GM23338 (cell line): ENCODE results near the gene NECAB3. TPM values are rescaled to one million over a fixed set of nuclear protein-coding genes. Genes with fewer than 3 reads are reported as not detected.

Source experiments
- ATAC-seq: fragments of 200-7000 bp; cut with Tn5 transposase; 3 replicates; pipeline ENCODE4 v1.9.1; 2020
- DNase-seq: peaks from one replicate; pipeline ENCODE4 v3.0.0-alpha.2; 2015; ENCODE audit warnings: low spot score
- H2AFZ ChIP-seq: fragments of 200-600 bp; sonication (generic); 2 replicates; pipeline ENCODE4 v1.8.0; 2016; ENCODE audit warnings: antibody characterized with exemption, mild to moderate bottlenecking, moderate library complexity
- H3F3A ChIP-seq: fragments of 200-600 bp; sonication (generic); replicated peaks from 2 replicates; pipeline ENCODE4 v1.8.0; 2017; ENCODE audit warnings: antibody characterized with exemption, mixed run types, low read depth
- H3K27ac ChIP-seq: fragments of 200-600 bp; sonication (generic); 2 replicates; pipeline ENCODE4 v1.6.1; 2016; ENCODE audit warnings: low read depth
- H3K27me3 ChIP-seq: fragments of 200-600 bp; sonication (generic); 2 replicates; pipeline ENCODE4 v1.8.0; 2016; ENCODE audit warnings: mild to moderate bottlenecking, mixed run types, moderate library complexity; ENCODE audit not compliant: insufficient read depth
- H3K36me3 ChIP-seq: fragments of 200-600 bp; sonication (generic); 2 replicates; pipeline ENCODE4 v1.8.0; 2016; ENCODE audit warnings: mild to moderate bottlenecking; ENCODE audit not compliant: insufficient read depth
- H3K4me1 ChIP-seq: fragments of 200-600 bp; sonication (generic); 2 replicates; pipeline ENCODE4 v1.8.0; 2016; ENCODE audit warnings: mild to moderate bottlenecking, moderate library complexity; ENCODE audit not compliant: insufficient read depth
- H3K4me2 ChIP-seq: fragments of 200-600 bp; sonication (generic); 2 replicates; pipeline ENCODE4 v1.7.1; 2017; ENCODE audit warnings: mixed run types
- H3K4me3 ChIP-seq: fragments of 200-600 bp; sonication (generic); 2 replicates; pipeline ENCODE4 v1.6.1; 2016; ENCODE audit warnings: mixed run types
- H3K79me2 ChIP-seq: fragments of 200-600 bp; sonication (generic); replicated peaks from 2 replicates; pipeline ENCODE4 v1.8.0; 2017; ENCODE audit warnings: mild to moderate bottlenecking; ENCODE audit not compliant: insufficient read depth
- H3K9me2 ChIP-seq: fragments of 200-600 bp; sonication (generic); 2 replicates; pipeline ENCODE4 v1.8.0; 2017; ENCODE audit not compliant: insufficient read depth
- H4K20me1 ChIP-seq: fragments of 200-600 bp; sonication (generic); replicated peaks from 2 replicates; pipeline ENCODE4 v1.8.0; 2017; ENCODE audit warnings: mild to moderate bottlenecking; ENCODE audit not compliant: insufficient read depth
- H3K27ac Mint-ChIP-seq: 2 replicates; pipeline ENCODE4 v1.8.0; 2020; ENCODE audit warnings: inconsistent platforms, mild to moderate bottlenecking, moderate library complexity, mixed read lengths
- H3K27me3 Mint-ChIP-seq: 3 replicates; pipeline ENCODE4 v1.8.0; 2022; ENCODE audit warnings: low read depth, mild to moderate bottlenecking, moderate library complexity, mixed read lengths, inconsistent platforms; ENCODE audit not compliant: insufficient read depth, poor library complexity
- H3K36me3 Mint-ChIP-seq: 3 replicates; pipeline ENCODE4 v1.8.0; 2021; ENCODE audit warnings: low read depth, mild to moderate bottlenecking, inconsistent platforms, moderate library complexity, mixed read lengths
- H3K4me1 Mint-ChIP-seq: 3 replicates; pipeline ENCODE4 v1.8.0; 2020; ENCODE audit warnings: mild to moderate bottlenecking, inconsistent platforms, mixed read lengths
- H3K4me3 Mint-ChIP-seq: 3 replicates; pipeline ENCODE4 v1.8.0; 2021; ENCODE audit warnings: moderate library complexity, mild to moderate bottlenecking, inconsistent platforms, mixed read lengths
- H3K9me3 Mint-ChIP-seq: 3 replicates; pipeline ENCODE4 v1.8.0; 2020; ENCODE audit warnings: moderate library complexity, mild to moderate bottlenecking, inconsistent platforms, mixed read lengths
- CREB1 ChIP-seq: fragments of 250-450 bp; sonication (Bioruptor Pico); IDR thresholded peaks from 2 replicates; pipeline ENCODE4 v1.5.0; 2020; ENCODE audit warnings: low read depth, mild to moderate bottlenecking, moderate library complexity
- EZH2 ChIP-seq: fragments of 200-600 bp; sonication (generic); IDR thresholded peaks from one replicate; pipeline ENCODE4 v1.8.0; 2017; ENCODE audit warnings: antibody characterized with exemption, mild to moderate bottlenecking, low read depth; ENCODE audit not compliant: unreplicated experiment
- EZH2phosphoT487 ChIP-seq: fragments of 200-600 bp; sonication (generic); IDR thresholded peaks from one replicate; pipeline ENCODE4 v1.8.1; 2018; ENCODE audit warnings: antibody characterized with exemption; ENCODE audit not compliant: unreplicated experiment
- NANOG ChIP-seq: IDR thresholded peaks from 2 replicates; pipeline ENCODE4 v1.6.1; 2016; ENCODE audit warnings: antibody characterized with exemption, borderline replicate concordance
- POLR2AphosphoS5 ChIP-seq: IDR thresholded peaks from 2 replicates; pipeline ENCODE4 v1.6.1; 2016; ENCODE audit warnings: antibody characterized with exemption, low read depth
- STAT1 ChIP-seq: IDR thresholded peaks from one replicate; pipeline ENCODE4 v1.6.1; 2016; ENCODE audit warnings: antibody characterized with exemption; ENCODE audit not compliant: unreplicated experiment
- ZNF114 ChIP-seq: fragments of 250-450 bp; sonication (Bioruptor Pico); IDR thresholded peaks from 2 replicates; pipeline ENCODE4 v1.5.0; 2020; ENCODE audit warnings: mild to moderate bottlenecking, moderate library complexity
- ZNF331 ChIP-seq: fragments of 250-450 bp; sonication (Bioruptor Pico); IDR thresholded peaks from 2 replicates; pipeline ENCODE4 v1.5.0; 2020; ENCODE audit warnings: low read depth, mild to moderate bottlenecking, moderate library complexity
- polyA plus RNA-seq: library from polyadenylated mRNA; unstranded; fragments of >200 nt; fragmentation: Nextera tagmentation; extraction: Ambion mirVana; gene quantifications from 2 replicates; pipeline ENCODE4 v1.2.1, GENCODE V29; 2016
- total RNA-seq: library from RNA; depleted of rRNA; stranded (reverse); fragments of >200 nt; shearing (Covaris generic); gene quantifications from 2 replicates; pipeline ENCODE4 v1.2.3, GENCODE V29; 2014
- TF ChIP-seq, protein P1 (sequence below): IDR thresholded peaks from one replicate; pipeline ENCODE4 v1.6.1; 2018; ENCODE audit warnings: antibody characterized with exemption; ENCODE audit not compliant: unreplicated experiment
- TF ChIP-seq, protein P2 (sequence below), 2 experiments: fragments of 200-600 bp in 1 of 2; sonication (generic) in 1 of 2; conservative IDR thresholded peaks; 2 replicates each; pipeline versions ENCODE4 v1.5.1 to v1.6.1; 2016 to 2017; ENCODE audit warnings: antibody characterized with exemption in 2 of 2, low read depth in 2 of 2, mild to moderate bottlenecking in 2 of 2, moderate library complexity in 1 of 2
- TF ChIP-seq, protein P3 (sequence below): IDR thresholded peaks from 2 replicates; pipeline ENCODE4 v1.6.1; 2016; ENCODE audit warnings: antibody characterized with exemption
- TF ChIP-seq, protein P4 (sequence below): fragments of 250-450 bp; sonication (Bioruptor Pico); IDR thresholded peaks from 2 replicates; pipeline ENCODE4 v1.5.0; 2020; ENCODE audit warnings: mild to moderate bottlenecking, moderate library complexity

Gene NECAB3
- total and polyA plus RNA-seq, 2 experiments from 2014 or later: 8.5 to 28.4 TPM

DNA sequence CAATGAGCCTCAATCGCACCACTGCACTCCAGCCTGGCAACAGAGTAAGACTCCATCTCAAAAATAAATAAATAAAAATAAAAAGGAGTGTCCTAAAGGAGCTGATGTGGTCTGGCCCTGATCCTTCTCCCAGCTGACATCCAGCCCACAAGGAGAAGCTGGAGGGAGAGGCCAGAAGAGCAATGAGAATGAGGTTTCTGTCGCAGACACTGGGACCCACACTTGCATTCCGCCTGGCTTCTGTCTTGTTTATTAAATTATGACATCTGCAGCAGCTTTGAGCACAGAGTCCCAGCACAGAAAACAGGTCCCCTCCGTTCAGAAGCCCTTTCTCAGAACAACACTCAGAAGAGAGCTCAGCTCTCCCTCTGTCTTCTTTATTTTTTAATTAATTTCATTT is 22.2 kb upstream of the NECAB3 start (continued):
- TF ChIP-seq, protein P1, sequence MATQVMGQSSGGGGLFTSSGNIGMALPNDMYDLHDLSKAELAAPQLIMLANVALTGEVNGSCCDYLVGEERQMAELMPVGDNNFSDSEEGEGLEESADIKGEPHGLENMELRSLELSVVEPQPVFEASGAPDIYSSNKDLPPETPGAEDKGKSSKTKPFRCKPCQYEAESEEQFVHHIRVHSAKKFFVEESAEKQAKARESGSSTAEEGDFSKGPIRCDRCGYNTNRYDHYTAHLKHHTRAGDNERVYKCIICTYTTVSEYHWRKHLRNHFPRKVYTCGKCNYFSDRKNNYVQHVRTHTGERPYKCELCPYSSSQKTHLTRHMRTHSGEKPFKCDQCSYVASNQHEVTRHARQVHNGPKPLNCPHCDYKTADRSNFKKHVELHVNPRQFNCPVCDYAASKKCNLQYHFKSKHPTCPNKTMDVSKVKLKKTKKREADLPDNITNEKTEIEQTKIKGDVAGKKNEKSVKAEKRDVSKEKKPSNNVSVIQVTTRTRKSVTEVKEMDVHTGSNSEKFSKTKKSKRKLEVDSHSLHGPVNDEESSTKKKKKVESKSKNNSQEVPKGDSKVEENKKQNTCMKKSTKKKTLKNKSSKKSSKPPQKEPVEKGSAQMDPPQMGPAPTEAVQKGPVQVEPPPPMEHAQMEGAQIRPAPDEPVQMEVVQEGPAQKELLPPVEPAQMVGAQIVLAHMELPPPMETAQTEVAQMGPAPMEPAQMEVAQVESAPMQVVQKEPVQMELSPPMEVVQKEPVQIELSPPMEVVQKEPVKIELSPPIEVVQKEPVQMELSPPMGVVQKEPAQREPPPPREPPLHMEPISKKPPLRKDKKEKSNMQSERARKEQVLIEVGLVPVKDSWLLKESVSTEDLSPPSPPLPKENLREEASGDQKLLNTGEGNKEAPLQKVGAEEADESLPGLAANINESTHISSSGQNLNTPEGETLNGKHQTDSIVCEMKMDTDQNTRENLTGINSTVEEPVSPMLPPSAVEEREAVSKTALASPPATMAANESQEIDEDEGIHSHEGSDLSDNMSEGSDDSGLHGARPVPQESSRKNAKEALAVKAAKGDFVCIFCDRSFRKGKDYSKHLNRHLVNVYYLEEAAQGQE: no peak
- TF ChIP-seq, protein P2, sequence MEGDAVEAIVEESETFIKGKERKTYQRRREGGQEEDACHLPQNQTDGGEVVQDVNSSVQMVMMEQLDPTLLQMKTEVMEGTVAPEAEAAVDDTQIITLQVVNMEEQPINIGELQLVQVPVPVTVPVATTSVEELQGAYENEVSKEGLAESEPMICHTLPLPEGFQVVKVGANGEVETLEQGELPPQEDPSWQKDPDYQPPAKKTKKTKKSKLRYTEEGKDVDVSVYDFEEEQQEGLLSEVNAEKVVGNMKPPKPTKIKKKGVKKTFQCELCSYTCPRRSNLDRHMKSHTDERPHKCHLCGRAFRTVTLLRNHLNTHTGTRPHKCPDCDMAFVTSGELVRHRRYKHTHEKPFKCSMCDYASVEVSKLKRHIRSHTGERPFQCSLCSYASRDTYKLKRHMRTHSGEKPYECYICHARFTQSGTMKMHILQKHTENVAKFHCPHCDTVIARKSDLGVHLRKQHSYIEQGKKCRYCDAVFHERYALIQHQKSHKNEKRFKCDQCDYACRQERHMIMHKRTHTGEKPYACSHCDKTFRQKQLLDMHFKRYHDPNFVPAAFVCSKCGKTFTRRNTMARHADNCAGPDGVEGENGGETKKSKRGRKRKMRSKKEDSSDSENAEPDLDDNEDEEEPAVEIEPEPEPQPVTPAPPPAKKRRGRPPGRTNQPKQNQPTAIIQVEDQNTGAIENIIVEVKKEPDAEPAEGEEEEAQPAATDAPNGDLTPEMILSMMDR (conservative IDR thresholded peaks at IDR 0.05; ENCODE audit: low read depth in 2 of 2): no peak
- TF ChIP-seq NANOG (no peak), EZH2 (no peak), STAT1 (no peak), ZNF331 (CRISPR knock-in tag) (no peak), POLR2AphosphoS5 (no peak), CREB1 (no peak), EZH2phosphoT487 (no peak)
- TF ChIP-seq, protein P3, sequence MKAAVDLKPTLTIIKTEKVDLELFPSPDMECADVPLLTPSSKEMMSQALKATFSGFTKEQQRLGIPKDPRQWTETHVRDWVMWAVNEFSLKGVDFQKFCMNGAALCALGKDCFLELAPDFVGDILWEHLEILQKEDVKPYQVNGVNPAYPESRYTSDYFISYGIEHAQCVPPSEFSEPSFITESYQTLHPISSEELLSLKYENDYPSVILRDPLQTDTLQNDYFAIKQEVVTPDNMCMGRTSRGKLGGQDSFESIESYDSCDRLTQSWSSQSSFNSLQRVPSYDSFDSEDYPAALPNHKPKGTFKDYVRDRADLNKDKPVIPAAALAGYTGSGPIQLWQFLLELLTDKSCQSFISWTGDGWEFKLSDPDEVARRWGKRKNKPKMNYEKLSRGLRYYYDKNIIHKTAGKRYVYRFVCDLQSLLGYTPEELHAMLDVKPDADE: no peak

DNA sequence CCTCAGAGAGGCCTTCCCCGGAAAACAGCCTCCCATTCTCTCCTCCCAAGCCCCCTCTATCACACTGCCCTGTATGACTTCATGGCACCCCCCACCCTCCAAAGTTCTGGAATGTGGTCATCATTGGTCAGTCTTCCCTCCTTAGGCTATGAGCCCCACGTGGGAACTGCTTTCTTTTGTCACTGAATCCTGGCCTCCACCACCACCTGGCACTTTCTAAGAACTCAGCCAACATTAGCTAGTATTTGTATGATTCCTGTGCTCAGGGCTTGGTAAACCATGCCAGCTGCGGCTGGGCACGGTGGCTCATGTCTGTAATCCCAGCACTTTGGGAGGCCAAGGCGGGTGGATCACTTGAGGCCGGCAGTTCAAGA is 20.4 kb upstream of the NECAB3 start:
- Histone ChIP-seq H4K20me1 (no peaks in the 10 kb centered on the region), H3K79me2 (no peaks in the 10 kb centered on the region), H3K4me1 (peaks cover 7% of the 10 kb centered on the region), H3F3A (no peaks in the 10 kb centered on the region), H3K27me3 (no peaks in the 10 kb centered on the region), H2AFZ (peak overlapping the region; percentile 80), H3K9me2 (no peaks in the 10 kb centered on the region), H3K4me3 (no peak overlapping the region), H3K27ac (no peak overlapping the region), H3K4me2 (no peak overlapping the region), H3K36me3 (no peaks in the 10 kb centered on the region)
- H3K27ac Mint-ChIP-seq: peak overlapping the region; percentile 2; the same call in 1 of the 2 replicates
- H3K27me3 Mint-ChIP-seq: peaks cover 15% of the 10 kb centered on the region
- DNase-seq (no peak), ATAC-seq (no peak)
- H3K4me3 Mint-ChIP-seq: no peak overlapping the region
- H3K9me3 Mint-ChIP-seq: peaks cover 21% of the 10 kb centered on the region
- peaks cover 18% of the 10 kb centered on the region for H3K4me1 Mint-ChIP-seq
- H3K36me3 Mint-ChIP-seq: peaks cover 10% of the 10 kb centered on the region
- TF ChIP-seq, protein P4, sequence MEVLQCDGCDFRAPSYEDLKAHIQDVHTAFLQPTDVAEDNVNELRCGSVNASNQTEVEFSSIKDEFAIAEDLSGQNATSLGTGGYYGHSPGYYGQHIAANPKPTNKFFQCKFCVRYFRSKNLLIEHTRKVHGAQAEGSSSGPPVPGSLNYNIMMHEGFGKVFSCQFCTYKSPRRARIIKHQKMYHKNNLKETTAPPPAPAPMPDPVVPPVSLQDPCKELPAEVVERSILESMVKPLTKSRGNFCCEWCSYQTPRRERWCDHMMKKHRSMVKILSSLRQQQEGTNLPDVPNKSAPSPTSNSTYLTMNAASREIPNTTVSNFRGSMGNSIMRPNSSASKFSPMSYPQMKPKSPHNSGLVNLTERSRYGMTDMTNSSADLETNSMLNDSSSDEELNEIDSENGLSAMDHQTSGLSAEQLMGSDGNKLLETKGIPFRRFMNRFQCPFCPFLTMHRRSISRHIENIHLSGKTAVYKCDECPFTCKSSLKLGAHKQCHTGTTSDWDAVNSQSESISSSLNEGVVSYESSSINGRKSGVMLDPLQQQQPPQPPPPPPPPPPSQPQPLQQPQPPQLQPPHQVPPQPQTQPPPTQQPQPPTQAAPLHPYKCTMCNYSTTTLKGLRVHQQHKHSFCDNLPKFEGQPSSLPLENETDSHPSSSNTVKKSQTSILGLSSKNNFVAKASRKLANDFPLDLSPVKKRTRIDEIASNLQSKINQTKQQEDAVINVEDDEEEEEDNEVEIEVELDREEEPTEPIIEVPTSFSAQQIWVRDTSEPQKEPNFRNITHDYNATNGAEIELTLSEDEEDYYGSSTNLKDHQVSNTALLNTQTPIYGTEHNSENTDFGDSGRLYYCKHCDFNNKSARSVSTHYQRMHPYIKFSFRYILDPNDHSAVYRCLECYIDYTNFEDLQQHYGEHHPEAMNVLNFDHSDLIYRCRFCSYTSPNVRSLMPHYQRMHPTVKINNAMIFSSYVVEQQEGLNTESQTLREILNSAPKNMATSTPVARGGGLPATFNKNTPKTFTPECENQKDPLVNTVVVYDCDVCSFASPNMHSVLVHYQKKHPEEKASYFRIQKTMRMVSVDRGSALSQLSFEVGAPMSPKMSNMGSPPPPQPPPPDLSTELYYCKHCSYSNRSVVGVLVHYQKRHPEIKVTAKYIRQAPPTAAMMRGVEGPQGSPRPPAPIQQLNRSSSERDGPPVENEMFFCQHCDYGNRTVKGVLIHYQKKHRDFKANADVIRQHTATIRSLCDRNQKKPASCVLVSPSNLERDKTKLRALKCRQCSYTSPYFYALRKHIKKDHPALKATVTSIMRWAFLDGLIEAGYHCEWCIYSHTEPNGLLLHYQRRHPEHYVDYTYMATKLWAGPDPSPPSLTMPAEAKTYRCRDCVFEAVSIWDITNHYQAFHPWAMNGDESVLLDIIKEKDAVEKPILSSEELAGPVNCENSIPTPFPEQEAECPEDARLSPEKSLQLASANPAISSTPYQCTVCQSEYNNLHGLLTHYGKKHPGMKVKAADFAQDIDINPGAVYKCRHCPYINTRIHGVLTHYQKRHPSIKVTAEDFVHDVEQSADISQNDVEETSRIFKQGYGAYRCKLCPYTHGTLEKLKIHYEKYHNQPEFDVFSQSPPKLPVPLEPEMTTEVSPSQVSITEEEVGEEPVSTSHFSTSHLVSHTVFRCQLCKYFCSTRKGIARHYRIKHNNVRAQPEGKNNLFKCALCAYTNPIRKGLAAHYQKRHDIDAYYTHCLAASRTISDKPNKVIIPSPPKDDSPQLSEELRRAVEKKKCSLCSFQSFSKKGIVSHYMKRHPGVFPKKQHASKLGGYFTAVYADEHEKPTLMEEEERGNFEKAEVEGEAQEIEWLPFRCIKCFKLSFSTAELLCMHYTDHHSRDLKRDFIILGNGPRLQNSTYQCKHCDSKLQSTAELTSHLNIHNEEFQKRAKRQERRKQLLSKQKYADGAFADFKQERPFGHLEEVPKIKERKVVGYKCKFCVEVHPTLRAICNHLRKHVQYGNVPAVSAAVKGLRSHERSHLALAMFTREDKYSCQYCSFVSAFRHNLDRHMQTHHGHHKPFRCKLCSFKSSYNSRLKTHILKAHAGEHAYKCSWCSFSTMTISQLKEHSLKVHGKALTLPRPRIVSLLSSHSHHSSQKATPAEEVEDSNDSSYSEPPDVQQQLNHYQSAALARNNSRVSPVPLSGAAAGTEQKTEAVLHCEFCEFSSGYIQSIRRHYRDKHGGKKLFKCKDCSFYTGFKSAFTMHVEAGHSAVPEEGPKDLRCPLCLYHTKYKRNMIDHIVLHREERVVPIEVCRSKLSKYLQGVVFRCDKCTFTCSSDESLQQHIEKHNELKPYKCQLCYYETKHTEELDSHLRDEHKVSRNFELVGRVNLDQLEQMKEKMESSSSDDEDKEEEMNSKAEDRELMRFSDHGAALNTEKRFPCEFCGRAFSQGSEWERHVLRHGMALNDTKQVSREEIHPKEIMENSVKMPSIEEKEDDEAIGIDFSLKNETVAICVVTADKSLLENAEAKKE (CRISPR knock-in tag): no peak
- TF ChIP-seq EZH2 (no peak), ZNF114 (no peak)
